RWPE2 (cell line): Measurements from ENCODE around the gene TNFSF8.

Source experiments
- ATAC-seq: fragments of 200-7000 bp; cut with Tn5 transposase; 3 replicates; pipeline ENCODE4 v1.9.1; 2021; ENCODE audit warnings: low read depth
- DNase-seq: peaks from one replicate; pipeline ENCODE4 v3.0.0-alpha.2; 2020; ENCODE audit warnings: low spot score
- H3K27ac ChIP-seq: fragments of 450-650 bp; 2 replicates; pipeline ENCODE4 v1.5.1; 2017; ENCODE audit warnings: mild to moderate bottlenecking; ENCODE audit not compliant: poor library complexity, severe bottlenecking
- H3K27me3 ChIP-seq: fragments of 250-450 bp; sonication (Bioruptor Pico); 2 replicates; pipeline ENCODE4 v1.5.1; 2021; ENCODE audit warnings: mild to moderate bottlenecking, moderate library complexity; ENCODE audit not compliant: insufficient read depth, poor library complexity, severe bottlenecking
- H3K36me3 ChIP-seq: fragments of 250-450 bp; sonication (Bioruptor Pico); 2 replicates; pipeline ENCODE4 v1.5.1; 2020; ENCODE audit warnings: low read depth, mild to moderate bottlenecking, moderate library complexity
- H3K4me1 ChIP-seq: fragments of 250-450 bp; sonication (Bioruptor Pico); 2 replicates; pipeline ENCODE4 v1.5.1; 2021; ENCODE audit warnings: mild to moderate bottlenecking, moderate library complexity; ENCODE audit not compliant: insufficient read depth, poor library complexity, severe bottlenecking
- H3K4me3 ChIP-seq: fragments of 250-450 bp; sonication (Bioruptor Pico); 2 replicates; pipeline ENCODE4 v1.5.1; 2021; ENCODE audit warnings: mild to moderate bottlenecking, moderate library complexity; ENCODE audit not compliant: severe bottlenecking
- H3K9me3 ChIP-seq: fragments of 250-450 bp; sonication (Bioruptor Pico); 2 replicates; pipeline ENCODE4 v1.5.1; 2021; ENCODE audit warnings: mild to moderate bottlenecking, moderate library complexity; ENCODE audit not compliant: severe bottlenecking
- TF ChIP-seq, protein P1 (sequence below): fragments of 450-650 bp; IDR thresholded peaks from one replicate; pipeline ENCODE4 v1.5.1; 2017; ENCODE audit warnings: mild to moderate bottlenecking, moderate library complexity; ENCODE audit not compliant: poor library complexity, severe bottlenecking

The TNFSF8 gene

GRCh38 chr9:114894609-114895433 lies 35.6 kb downstream of the TNFSF8 start:
- DNase-seq (no peak), ATAC-seq (peak; percentile 95)
- TF ChIP-seq, protein P1, sequence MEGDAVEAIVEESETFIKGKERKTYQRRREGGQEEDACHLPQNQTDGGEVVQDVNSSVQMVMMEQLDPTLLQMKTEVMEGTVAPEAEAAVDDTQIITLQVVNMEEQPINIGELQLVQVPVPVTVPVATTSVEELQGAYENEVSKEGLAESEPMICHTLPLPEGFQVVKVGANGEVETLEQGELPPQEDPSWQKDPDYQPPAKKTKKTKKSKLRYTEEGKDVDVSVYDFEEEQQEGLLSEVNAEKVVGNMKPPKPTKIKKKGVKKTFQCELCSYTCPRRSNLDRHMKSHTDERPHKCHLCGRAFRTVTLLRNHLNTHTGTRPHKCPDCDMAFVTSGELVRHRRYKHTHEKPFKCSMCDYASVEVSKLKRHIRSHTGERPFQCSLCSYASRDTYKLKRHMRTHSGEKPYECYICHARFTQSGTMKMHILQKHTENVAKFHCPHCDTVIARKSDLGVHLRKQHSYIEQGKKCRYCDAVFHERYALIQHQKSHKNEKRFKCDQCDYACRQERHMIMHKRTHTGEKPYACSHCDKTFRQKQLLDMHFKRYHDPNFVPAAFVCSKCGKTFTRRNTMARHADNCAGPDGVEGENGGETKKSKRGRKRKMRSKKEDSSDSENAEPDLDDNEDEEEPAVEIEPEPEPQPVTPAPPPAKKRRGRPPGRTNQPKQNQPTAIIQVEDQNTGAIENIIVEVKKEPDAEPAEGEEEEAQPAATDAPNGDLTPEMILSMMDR, result no peak
- no peaks in the 10 kb centered on the region for H3K9me3 ChIP-seq
- peak overlapping the region; percentile 90 for H3K27ac ChIP-seq
- no peaks in the 10 kb centered on the region for H3K27me3 ChIP-seq
- H3K4me1 ChIP-seq, result peaks cover 38% of the 10 kb centered on the region
- H3K4me3 ChIP-seq, result no peak overlapping the region
- H3K36me3 ChIP-seq, result no peaks in the 10 kb centered on the region

DNA sequence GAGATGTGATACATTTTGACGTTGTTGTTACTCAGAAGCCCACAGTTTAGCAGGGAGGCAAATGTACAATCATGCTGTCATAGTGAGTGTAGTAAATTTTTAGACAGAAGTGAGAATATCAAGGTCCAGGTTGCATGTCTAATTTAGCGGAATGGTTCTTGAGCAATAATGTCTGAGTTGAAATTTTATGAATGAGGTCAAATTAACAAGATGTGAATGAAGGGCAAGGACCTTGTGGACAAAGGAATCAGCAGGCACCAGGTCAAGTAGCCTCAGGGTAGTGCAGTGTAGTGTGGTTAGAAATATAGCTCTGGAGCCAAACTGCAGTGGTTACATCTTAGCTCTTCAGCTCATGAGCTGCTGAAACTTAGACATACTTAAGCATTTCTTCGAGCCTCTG lies 36.2 kb downstream of the TNFSF8 start:
- Histone ChIP-seq H3K4me1 (peaks cover 38% of the 10 kb centered on the region), H3K27me3 (no peaks in the 10 kb centered on the region), H3K9me3 (no peaks in the 10 kb centered on the region), H3K27ac (peak overlapping the region; percentile 90), H3K36me3 (no peaks in the 10 kb centered on the region), H3K4me3 (no peak overlapping the region)
- TF ChIP-seq, protein P1, result no peak
- ATAC-seq (no peak; the same call in 2 of the 3 replicates), DNase-seq (no peak)

DNA sequence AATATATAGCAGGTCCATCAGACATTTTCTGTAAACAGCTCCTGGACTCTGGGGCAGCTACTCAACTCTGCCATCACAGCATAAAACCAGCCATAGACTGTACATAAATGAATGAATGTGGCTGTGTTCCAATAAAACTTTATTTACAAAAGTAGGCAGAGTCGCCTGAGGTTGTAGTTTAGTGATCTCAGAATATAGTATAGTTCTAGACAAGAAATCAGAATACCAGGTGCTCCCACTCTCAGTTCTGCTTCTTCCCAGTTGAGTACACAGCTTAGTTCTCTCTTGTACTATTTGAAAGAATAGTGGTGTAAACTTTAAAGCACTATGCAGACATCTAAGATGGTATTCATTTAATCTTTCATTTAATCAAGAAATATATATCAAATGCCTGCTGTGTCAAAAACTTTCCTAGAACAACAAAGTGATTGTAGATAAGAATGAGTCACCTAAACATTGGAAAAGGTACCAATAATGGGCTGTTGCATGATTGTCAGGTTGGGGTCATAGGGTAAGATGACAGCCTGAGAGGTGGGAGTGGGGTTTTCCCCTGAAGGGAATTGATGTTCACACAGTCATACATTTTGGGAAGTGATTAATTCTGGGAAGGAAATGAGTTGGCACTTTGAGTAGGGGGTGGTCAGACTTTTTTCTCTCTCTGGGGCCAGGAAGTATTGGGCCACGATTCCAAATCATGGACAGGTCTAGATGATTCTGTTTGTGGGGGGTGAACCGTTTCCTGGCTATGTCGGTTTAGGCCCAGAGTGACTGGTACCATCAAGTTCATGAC lies 37.0 kb downstream of the TNFSF8 start:
- Histone ChIP-seq H3K4me3 (no peak overlapping the region), H3K36me3 (no peaks in the 10 kb centered on the region), H3K9me3 (no peaks in the 10 kb centered on the region), H3K27me3 (no peaks in the 10 kb centered on the region), H3K27ac (peak overlapping the region; percentile 90), H3K4me1 (peaks cover 38% of the 10 kb centered on the region)
- ATAC-seq (peak; percentile 36; the same call in 2 of the 3 replicates), DNase-seq (no peak)
- TF ChIP-seq, protein P1, result no peak

DNA sequence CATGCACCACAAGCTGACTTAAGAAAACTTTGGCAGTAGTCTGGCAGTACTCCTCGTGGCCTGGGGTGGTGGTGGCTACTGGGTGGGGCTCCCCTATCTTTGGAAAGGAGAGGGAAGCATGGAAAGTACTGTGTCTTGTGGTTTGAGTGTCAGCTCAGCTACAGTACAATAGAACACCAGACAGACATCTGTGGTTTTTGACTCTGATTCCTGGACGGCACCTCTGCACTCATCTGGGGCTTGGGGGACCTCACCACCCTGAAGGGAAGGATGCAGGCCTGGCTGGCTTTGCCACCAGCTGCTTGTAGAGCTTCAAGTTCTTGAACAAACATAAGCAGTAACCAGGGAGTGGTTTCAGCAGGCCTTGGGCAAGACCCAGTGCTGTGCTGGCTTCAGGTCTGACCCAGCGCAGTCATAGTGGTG lies 40.6 kb downstream of the TNFSF8 start:
- ATAC-seq, result no peak
- H3K4me3 ChIP-seq, result no peak overlapping the region
- no peak overlapping the region for H3K27ac ChIP-seq

More for the DNA sequence above, 40.6 kb downstream of the TNFSF8 start:
- Histone ChIP-seq H3K4me1 (peaks cover 24% of the 10 kb centered on the region), H3K36me3 (no peaks in the 10 kb centered on the region), H3K9me3 (no peaks in the 10 kb centered on the region), H3K27me3 (no peaks in the 10 kb centered on the region)
- no peak for DNase-seq
- TF ChIP-seq, protein P1, result no peak
